Progenitor cell of endocrine pancreas (in vitro differentiated cells): ENCODE data around the gene LURAP1L. TPM values are rescaled to one million over a fixed set of nuclear protein-coding genes. Genes with fewer than 3 reads are reported as not detected.

Experiments used
- DNase-seq: peaks from one replicate; pipeline ENCODE4 v3.0.0; 2021; ENCODE audit warnings: low spot score; ENCODE audit not compliant: unreplicated experiment
- H3K27ac Mint-ChIP-seq: 2 replicates; pipeline ENCODE4 v1.8.0; 2021; ENCODE audit warnings: mild to moderate bottlenecking, moderate library complexity, mixed read lengths
- H3K27me3 Mint-ChIP-seq: 2 replicates; pipeline ENCODE4 v1.8.0; 2021; ENCODE audit warnings: mixed read lengths
- H3K36me3 Mint-ChIP-seq: 2 replicates; pipeline ENCODE4 v1.8.0; 2022; ENCODE audit warnings: mixed read lengths; ENCODE audit not compliant: insufficient read depth
- H3K4me1 Mint-ChIP-seq: 2 replicates; pipeline ENCODE4 v1.8.0; 2021; ENCODE audit warnings: low read depth, mixed read lengths
- H3K4me3 Mint-ChIP-seq: 2 replicates; pipeline ENCODE4 v1.8.0; 2021; ENCODE audit warnings: low read depth, mild to moderate bottlenecking, moderate library complexity, mixed read lengths
- H3K9me3 Mint-ChIP-seq: 2 replicates; pipeline ENCODE4 v1.8.0; 2021; ENCODE audit warnings: low read depth, mixed read lengths
- total RNA-seq: library from RNA; stranded (reverse); gene quantifications from 2 replicates; pipeline ENCODE4 v1.2.1, GENCODE V29; 2021
- TF ChIP-seq, protein P1 (sequence below): fragments of 200-600 bp; sonication (generic); IDR thresholded peaks from one replicate; pipeline ENCODE4 v1.5.0; 2021; ENCODE audit warnings: antibody characterized with exemption, mild to moderate bottlenecking; ENCODE audit not compliant: unreplicated experiment

LURAP1L gene
- total RNA-seq, 1 donor from 2014 or later: 11.4 TPM

DNA sequence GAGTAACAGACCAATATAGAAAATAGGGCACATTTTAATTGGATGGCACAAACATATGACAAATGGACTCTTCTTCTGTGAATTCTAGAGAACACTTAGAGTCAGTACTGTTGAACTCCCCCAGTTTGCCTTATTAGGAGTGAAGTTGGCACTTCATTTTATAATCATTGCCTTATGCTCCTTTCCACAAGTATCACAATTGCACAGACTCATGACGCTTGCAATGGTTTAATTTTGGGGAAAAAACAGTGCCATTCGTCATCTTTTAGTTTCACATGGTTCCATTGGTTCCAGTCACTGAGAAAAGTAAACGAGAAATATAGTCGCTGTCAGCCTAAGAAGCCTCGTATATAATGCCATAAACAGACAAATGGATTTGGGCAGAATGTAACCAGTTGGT lies 71.2 kb downstream of the LURAP1L start:
- peaks cover 8% of the 10 kb centered on the region for H3K9me3 Mint-ChIP-seq
- DNase-seq: no peak
- H3K36me3 Mint-ChIP-seq: no peaks in the 10 kb centered on the region
- H3K27ac Mint-ChIP-seq: no peak overlapping the region
- H3K4me3 Mint-ChIP-seq: no peak overlapping the region
- TF ChIP-seq, protein P1, sequence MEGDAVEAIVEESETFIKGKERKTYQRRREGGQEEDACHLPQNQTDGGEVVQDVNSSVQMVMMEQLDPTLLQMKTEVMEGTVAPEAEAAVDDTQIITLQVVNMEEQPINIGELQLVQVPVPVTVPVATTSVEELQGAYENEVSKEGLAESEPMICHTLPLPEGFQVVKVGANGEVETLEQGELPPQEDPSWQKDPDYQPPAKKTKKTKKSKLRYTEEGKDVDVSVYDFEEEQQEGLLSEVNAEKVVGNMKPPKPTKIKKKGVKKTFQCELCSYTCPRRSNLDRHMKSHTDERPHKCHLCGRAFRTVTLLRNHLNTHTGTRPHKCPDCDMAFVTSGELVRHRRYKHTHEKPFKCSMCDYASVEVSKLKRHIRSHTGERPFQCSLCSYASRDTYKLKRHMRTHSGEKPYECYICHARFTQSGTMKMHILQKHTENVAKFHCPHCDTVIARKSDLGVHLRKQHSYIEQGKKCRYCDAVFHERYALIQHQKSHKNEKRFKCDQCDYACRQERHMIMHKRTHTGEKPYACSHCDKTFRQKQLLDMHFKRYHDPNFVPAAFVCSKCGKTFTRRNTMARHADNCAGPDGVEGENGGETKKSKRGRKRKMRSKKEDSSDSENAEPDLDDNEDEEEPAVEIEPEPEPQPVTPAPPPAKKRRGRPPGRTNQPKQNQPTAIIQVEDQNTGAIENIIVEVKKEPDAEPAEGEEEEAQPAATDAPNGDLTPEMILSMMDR: no peak
- H3K4me1 Mint-ChIP-seq: peaks cover 11% of the 10 kb centered on the region
- no peaks in the 10 kb centered on the region for H3K27me3 Mint-ChIP-seq

DNA sequence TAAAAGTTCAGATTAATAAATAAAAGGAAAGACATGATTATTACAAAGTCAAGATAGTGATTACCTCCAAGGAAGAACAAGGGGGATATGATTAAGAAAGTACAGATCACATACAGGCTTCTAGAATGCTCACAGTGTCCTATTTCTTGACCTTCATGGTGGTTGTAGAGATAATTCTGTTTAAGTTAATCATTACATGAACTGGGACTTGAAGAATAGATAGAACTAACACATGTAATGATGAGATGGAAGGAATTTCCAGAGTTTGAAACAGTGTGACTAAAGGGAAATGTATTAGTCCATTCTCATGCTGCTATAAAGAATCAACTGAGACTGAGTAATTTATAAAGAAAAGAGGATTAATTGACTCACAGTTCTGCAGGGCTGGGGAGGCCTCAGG lies 72.7 kb downstream of the LURAP1L start:
- no peaks in the 10 kb centered on the region for H3K36me3 Mint-ChIP-seq
- no peak for DNase-seq
- H3K27ac Mint-ChIP-seq: no peak overlapping the region
- peaks cover 11% of the 10 kb centered on the region for H3K4me1 Mint-ChIP-seq
- H3K4me3 Mint-ChIP-seq: no peak overlapping the region
- peaks cover 8% of the 10 kb centered on the region for H3K9me3 Mint-ChIP-seq
- no peaks in the 10 kb centered on the region for H3K27me3 Mint-ChIP-seq
- TF ChIP-seq, protein P1: no peak

DNA sequence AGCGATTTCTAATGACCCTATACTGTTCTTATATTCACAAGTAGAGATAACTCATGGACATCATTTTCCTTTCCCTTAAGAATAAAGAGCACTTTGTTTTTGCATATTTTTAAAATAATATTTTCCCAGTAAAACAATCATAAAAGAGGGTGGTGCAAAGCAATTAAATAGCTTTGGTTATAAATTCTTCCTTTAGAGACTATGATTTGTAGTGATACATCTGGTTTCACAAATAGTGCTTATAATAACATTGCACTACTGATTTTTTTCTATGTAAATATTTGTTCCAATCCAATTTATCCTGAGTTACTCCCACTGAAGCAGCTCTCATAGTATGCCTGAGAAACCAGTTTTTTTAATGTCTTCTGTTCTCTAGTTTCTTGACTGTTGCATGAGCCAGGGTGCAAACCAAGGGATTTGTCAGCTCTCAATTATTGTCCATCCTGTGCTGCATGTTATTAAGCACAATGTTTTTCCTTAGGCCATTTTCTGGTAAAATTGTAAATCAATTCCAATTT lies 74.7 kb downstream of the LURAP1L start:
- no peak overlapping the region for H3K27ac Mint-ChIP-seq
- H3K9me3 Mint-ChIP-seq: peaks cover 8% of the 10 kb centered on the region
- TF ChIP-seq, protein P1: no peak
- no peaks in the 10 kb centered on the region for H3K27me3 Mint-ChIP-seq
- no peak overlapping the region for H3K4me3 Mint-ChIP-seq
- DNase-seq: no peak
- H3K36me3 Mint-ChIP-seq: no peaks in the 10 kb centered on the region
- H3K4me1 Mint-ChIP-seq: peaks cover 11% of the 10 kb centered on the region

DNA sequence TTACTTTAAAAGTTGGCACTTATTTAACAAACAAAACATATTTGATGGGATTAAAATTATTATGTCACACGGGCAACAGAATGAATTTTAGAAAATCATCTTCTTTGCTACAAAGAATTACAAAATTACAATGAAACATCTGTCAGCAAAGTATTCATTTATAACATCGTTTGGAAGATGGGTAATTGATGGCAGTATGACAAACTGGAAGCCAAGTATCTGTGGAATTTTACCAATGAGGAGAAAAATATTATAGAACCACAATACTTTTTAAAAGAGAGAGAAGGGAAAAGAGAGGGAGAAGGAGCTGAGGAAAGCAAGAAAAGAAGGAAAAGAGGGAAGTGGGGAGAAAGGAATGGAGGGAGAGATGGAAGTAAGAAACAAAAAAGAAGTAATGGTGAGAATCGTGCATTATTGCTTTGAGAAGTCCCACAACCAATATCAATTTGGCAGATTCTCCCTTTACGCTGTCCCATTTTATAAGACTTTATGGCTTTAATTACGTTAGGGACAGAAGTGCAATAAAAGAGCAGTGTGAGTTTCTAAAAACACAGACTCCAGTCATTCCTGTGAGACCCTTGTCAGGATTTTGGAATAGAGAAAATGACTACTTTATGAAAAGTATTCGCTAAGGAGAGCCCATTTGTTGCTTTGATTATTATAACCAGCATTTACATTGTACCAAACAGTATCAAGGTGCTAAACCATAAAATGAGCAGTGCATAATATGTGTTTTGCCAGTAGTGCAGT lies 76.7 kb downstream of the LURAP1L start:
- H3K27ac Mint-ChIP-seq: no peak overlapping the region
- no peak for DNase-seq
- peaks cover 8% of the 10 kb centered on the region for H3K9me3 Mint-ChIP-seq
- no peak overlapping the region for H3K4me3 Mint-ChIP-seq
- TF ChIP-seq, protein P1: no peak
- H3K4me1 Mint-ChIP-seq: peaks cover 17% of the 10 kb centered on the region
- no peaks in the 10 kb centered on the region for H3K36me3 Mint-ChIP-seq
- no peaks in the 10 kb centered on the region for H3K27me3 Mint-ChIP-seq

GRCh38 chr9:12853051-12853450 lies 78.2 kb downstream of the LURAP1L start:
- H3K27ac Mint-ChIP-seq: no peak overlapping the region
- peaks cover 5% of the 10 kb centered on the region for H3K9me3 Mint-ChIP-seq
- no peak for DNase-seq
- H3K4me3 Mint-ChIP-seq: no peak overlapping the region
- H3K36me3 Mint-ChIP-seq: no peaks in the 10 kb centered on the region
- H3K27me3 Mint-ChIP-seq: no peaks in the 10 kb centered on the region
- H3K4me1 Mint-ChIP-seq: peaks cover 16% of the 10 kb centered on the region
- TF ChIP-seq, protein P1: no peak
